Keratinocyte (primary cell): ENCODE results near the gene FOXJ1.

Experiments
- CTCF ChIP-seq, 3 experiments: IDR thresholded peaks in 1 of 3; conservative IDR thresholded peaks in 1 of 3; optimal IDR thresholded peaks in 1 of 3; 2 replicates in 2 of 3; 3 replicates in 1 of 3; pipeline versions ENCODE3 to v1.5.1; 2011; ENCODE audit warnings: low read length in 3 of 3, mild to moderate bottlenecking in 3 of 3, moderate library complexity in 2 of 3, control low read depth in 1 of 3, inconsistent platforms in 1 of 3; ENCODE audit not compliant: insufficient read depth in 2 of 3; ENCODE audit errors: extremely low read depth in 1 of 3
- EZH2 ChIP-seq: IDR thresholded peaks from one replicate; pipeline ENCODE4 v1.6.1; 2012; ENCODE audit warnings: inconsistent platforms, mild to moderate bottlenecking, low read length, moderate library complexity

- no peak for TF ChIP-seq CTCF (optimal IDR thresholded peaks at IDR 0.05 in 1 of 3, IDR thresholded peaks at IDR 0.05 in 1 of 3, conservative IDR thresholded peaks at IDR 0.05 in 1 of 3; ENCODE audit: extremely low read depth in 1 of 3, insufficient read depth in 2 of 3, low read length in 3 of 3)
- no peak for TF ChIP-seq EZH2
These were observed 4.4 kb upstream of the FOXJ1 start for GRCh38 chr17:76145231-76146052.
